Epithelial cell of prostate (primary cell): ENCODE data around the gene LSM7.
A peak's percentile ranks its signal among the peaks of the same experiment; 100 is the strongest.

ENCODE experiments used
- DNase-seq: peaks from one replicate; pipeline ENCODE4 v3.0.0-alpha.2; 2011; ENCODE audit warnings: low read depth, low spot score
- H3K27ac ChIP-seq: fragments of 450-650 bp; 2 replicates; pipeline ENCODE4 v1.5.1; 2017; ENCODE audit warnings: mild to moderate bottlenecking

Gene LSM7

GRCh38 chr19:2328401-2329148 is at the start of gene LSM7, which contains the start of gene SPPL2B:
TSS of gene LSM7 (minus strand) at chr19:2328586. CDS start at chr19:2328566, 20 bp downstream.
TSS of gene SPPL2B (plus strand) at chr19:2328684. CDS start at chr19:2328710, 26 bp downstream.
- H3K27ac ChIP-seq = peak within 1 kb of the TSS; percentile 73
- peak; percentile 18 for DNase-seq

- H3K27ac ChIP-seq = no peak overlapping the region
- DNase-seq = no peak
Observed at GRCh38 chr19:2376784-2377519, 48.6 kb upstream of the LSM7 start.

DNA sequence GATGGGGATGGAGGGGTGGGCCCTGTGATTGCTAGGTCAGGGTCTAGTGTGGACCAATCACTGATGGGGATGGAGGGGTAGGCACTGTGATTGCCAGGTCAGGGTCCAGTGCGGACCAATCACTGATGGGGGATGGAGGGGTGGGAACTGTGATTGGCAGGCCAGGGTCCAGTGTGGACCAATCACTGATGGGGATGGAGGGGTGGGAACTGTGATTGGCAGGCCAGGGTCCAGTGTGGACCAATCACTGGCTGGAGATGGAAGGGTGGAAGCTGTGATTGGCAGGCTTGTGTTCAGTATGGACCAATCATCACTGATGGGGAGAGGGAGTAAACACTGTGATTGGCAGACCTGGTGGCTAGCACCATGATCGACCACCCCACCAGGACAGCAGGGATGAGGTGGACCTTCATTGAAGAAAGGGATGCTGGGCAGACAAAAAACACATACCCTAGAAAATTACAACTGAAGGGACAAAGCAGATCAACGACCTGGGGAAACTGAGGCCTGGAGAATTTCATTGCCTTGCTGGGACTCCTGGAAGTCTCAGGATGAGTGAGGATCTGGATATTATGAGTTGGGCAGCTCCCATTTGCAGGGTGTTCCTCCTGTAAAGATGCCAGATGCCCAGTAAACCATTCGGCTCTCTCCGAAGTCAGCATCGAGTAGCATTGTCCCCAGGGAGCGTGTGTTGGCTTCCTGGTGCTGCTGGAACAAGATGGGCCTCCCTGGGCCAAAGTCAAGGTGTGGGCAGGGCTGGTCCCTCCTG is 47.2 kb upstream of the LSM7 start:
- DNase-seq = no peak
- no peak overlapping the region for H3K27ac ChIP-seq

- DNase-seq = no peak
- no peak overlapping the region for H3K27ac ChIP-seq
Observed at GRCh38 chr19:2374808-2375207, 46.4 kb upstream of the LSM7 start.

GRCh38 chr19:2372076-2372612 is 43.8 kb upstream of the LSM7 start:
- DNase-seq = no peak
- H3K27ac ChIP-seq = no peak overlapping the region

GRCh38 chr19:2371656-2372055 is 43.3 kb upstream of the LSM7 start:
- DNase-seq = no peak

DNA sequence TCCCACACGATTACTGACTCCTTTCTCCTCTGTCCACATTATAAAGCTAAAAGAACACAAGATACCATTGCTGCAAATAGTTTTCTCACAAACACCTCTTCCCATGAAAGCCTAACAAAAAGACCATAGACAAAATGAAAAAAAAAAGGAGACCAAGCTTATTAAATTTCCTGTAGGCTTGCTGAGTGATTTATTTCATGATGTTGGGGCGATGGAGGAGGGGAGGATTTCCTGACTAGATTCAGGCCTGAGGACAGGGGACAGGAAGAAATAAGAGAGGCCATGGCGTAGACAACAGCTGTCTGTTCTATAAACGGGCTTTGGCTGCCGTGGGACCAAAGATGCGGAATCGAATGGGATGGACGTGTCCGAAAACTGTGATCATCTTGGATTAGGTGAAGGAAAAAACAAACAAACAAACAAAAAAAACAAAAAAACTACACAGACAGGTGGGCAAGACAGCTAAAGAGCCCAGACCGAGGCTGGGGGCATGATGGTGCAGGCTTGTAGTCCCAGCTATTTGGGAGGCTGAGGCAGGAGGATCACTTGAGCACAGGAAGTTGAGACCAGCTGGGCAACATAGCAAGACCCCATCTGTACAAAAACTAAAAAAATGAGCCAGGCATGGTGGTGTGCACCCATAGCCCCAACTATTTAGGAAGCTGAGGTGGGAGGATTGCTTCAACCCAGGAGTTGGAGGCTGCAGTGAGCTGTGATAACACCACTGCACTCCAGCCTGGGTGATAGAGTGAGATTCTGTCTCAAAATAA is 37.0 kb upstream of the LSM7 start:
- no peak for DNase-seq
- H3K27ac ChIP-seq = no peak overlapping the region

More at GRCh38 chr19:2371656-2372055, 43.3 kb upstream of the LSM7 start:
- no peak overlapping the region for H3K27ac ChIP-seq

DNA sequence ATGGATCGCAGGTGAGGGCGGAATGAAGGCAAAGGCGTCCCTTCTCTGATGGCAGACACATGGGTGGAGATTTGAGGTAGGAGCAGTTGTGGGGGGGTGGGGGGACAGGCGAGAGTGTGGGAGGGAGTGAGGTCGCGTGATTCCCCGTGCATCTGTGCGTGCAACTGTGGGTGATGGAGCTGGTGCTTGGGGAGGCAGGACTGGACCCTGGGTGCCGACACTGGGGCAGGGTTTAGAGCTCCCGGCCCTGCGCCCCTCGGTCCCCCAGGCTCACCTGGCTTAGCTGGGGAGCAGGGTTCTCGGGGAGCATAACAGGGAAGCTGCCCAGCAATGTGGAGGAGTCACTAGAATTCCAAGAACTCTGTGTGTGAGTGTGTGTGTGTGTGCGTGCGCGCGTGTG is 35.0 kb upstream of the LSM7 start:
- no peak overlapping the region for H3K27ac ChIP-seq
- no peak for DNase-seq

DNA sequence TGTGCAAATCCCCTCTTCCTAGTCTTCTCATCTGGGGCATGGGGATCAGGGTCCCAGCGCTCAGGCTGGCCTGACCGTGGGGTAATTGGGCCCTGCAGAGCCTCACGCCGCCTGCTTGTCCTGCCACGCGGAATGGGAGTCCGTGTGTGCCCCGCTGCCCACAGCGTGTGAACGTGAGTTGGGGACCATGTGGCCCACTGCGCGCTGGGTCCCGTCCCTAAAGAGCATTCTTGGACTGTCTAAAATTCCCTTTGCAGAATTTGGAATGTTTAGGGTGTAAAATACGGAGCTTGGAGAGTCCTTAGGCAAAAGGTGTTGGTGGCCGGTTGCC is 34.5 kb upstream of the LSM7 start:
- no peak for DNase-seq
- H3K27ac ChIP-seq = no peak overlapping the region

DNA sequence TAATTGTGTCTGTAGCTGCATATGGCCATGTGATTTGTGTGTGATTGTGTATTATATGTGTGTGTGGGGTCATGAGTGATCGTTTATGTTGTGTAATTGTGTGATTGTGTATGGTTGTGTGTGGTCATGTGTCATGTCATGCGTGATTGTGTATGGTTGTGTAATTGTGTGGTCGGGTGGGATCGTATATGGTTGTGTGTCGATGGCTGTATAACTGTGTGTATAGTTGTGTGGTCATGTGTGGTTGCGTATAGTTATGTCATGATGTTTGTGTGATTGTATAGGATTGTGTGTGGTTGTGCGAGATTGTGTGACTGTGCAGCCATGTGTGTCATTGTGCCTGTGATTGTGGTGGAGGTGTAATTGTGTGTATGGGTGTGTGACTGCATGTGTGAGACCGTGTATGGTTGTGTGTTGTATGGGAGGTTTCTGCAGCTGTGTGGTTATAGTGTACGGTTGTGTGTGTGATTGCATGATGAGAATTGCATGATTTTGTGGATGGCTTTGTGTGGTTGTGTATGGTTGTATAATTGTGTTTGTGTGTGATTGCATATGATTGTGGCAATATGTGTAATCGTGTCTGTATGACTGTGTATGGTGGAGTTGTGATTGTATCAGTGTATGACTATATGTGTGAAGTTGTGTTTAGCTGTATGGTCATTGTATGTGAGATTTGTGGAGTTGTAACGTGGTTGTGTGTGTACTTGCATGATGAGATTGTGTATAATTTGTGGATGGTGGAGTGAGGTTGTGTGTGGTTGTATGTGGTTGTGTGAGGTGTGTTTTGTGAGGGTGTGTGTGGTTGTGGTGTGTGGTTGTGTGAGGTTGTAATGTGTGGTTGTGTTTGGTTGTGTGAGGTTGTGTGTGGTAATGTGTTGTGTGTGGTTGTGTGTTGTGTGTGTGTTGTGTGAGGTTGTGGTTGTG is 33.9 kb upstream of the LSM7 start:
- DNase-seq = no peak
- no peak overlapping the region for H3K27ac ChIP-seq

DNA sequence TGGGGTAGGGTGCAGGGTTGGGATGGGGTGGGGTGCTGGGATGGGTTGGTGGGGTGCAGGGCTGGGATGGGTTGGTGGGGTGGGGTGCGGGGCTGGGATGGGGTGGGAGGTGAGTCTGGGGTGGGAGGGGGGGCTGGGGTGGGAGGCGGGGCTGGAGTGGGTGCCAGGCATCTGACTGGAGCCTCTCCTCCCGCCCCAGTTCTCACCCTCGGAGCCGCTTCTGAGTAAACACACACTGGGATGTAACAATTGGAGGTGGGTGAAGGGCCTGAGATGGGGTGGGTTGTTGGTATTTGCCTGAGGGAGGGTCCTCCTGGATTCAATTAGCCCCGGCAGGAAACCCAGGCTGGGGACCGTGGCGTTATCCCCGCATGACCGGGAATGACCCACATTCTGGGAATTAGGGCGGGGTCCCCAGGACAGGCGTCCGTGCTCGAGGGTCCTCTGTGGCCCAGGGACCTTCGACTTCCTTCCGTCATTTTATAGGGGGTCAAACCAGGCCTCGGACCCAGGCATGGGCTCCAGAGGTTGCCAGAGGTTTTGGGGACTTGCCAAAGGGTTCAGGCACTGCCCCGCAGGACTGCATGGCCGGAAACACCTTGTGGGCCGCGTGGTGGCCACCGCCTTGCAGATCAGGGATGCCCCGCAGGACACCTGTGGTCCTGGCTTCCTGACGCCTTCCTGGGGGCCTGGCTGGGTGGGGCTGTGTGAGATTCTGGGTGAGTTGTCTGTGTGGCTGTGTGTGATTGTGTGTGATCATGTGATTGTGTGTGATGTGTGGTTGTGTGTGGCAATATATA is 33.1 kb upstream of the LSM7 start:
- DNase-seq = no peak
- no peak overlapping the region for H3K27ac ChIP-seq

- no peak overlapping the region for H3K27ac ChIP-seq
- no peak for DNase-seq
Observed at GRCh38 chr19:2360833-2361232, 32.4 kb upstream of the LSM7 start.

GRCh38 chr19:2359992-2360685 is 31.8 kb upstream of the LSM7 start, which contains the start of gene TMPRSS9:
TSS of gene TMPRSS9 (plus strand) at chr19:2360265. CDS start at chr19:2389786, 29,521 bp downstream.
- no peak for DNase-seq
- H3K27ac ChIP-seq = no peak within 1 kb of the TSS

GRCh38 chr19:2358548-2359173 is 30.3 kb upstream of the LSM7 start:
- no peak overlapping the region for H3K27ac ChIP-seq
- no peak for DNase-seq

GRCh38 chr19:2357279-2358206 is 29.2 kb upstream of the LSM7 start:
- DNase-seq = no peak
- H3K27ac ChIP-seq = no peak overlapping the region

- DNase-seq = no peak
- H3K27ac ChIP-seq = no peak overlapping the region
Observed at GRCh38 chr19:2356036-2356646, 27.8 kb upstream of the LSM7 start.
